DMS153 treated with DMSO at 0.1 percent for 48 hours (cell line): ENCODE results near the gene DOC2A.

Experiments used
- DNase-seq: peaks from one replicate; lab custom pipeline; 2025; ENCODE audit not compliant: unreplicated experiment; lab: John Stamatoyannopoulos, UW

DOC2A gene

DNA sequence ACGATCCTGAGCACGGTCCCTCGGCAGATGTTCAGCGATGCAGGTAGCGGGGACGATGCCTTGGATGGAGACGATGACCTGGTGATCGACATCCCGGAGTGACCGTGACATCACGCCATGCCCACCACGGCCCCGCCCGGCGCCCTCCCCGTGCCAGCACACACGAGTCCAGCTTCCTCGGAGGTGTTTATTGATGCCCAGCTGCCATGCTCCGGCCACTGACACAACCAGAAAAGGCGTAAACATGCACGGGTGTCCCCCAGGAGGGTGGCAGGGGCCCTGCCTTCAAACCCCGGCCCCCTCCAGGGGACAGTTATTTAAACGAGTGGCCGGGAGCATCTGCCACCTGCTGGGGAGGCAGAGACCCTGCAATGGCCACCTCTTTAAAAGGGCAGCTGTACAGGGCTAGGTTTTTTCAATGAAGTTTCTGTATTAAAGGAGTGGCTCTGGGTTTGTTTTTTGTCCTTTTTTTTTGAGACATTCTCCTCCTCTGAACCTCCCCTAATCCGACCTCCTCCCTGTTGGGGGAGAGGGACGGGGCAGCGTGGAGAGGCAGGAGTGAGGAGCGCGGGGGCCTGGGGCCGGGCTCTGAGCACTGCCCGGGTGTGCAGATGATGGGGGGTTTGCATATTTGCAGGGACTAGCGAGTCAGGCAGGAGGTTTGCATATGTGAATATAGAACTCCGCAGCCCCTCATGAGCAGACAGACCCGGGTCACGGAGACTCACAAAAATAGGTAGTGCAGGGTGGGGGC is 5.3 kb downstream of the DOC2A start:
- peak; percentile 9 for DNase-seq

DNA sequence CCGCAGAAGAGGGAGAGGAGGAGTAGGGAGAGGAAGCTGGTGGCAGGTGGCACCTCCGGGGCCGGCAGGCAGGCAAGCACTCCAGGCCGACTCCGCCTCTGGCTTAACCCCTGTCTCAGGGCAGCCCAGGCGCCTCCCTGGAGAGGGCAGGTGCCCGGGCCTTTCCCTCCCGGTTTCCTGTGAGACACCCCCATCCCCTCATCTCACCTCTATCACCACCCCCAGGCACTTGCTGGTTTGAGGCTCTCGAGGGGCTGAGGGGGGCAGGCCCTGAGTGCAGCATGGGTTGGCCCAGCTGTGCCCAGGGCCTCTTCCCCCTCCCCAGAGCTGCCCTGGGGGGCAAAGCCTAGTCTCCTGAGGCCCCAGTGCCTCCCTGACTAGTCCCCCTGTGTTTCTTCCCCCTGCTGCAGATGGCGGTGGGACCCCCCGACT is 6.0 kb downstream of the DOC2A start:
- DNase-seq, result peak; percentile 87

DNA sequence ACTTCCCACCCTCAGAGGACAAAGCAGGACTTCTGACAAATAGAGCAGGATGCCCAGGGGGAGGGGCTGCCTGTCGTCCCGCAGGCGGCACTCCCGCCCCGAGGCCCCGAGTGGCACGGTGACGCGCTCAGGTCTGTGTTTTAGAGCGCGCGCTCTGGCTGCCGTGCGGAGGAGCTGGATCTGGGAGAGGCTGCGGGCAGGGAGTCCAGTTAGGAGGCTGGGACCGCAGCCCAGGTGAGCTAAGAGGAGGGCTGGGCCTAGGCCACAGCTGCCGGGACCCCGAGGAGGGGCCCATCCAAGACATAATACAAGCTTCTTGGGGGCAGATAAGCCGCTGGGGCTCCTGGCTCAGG is 6.4 kb downstream of the DOC2A start:
- DNase-seq, result peak; percentile 62

DNA sequence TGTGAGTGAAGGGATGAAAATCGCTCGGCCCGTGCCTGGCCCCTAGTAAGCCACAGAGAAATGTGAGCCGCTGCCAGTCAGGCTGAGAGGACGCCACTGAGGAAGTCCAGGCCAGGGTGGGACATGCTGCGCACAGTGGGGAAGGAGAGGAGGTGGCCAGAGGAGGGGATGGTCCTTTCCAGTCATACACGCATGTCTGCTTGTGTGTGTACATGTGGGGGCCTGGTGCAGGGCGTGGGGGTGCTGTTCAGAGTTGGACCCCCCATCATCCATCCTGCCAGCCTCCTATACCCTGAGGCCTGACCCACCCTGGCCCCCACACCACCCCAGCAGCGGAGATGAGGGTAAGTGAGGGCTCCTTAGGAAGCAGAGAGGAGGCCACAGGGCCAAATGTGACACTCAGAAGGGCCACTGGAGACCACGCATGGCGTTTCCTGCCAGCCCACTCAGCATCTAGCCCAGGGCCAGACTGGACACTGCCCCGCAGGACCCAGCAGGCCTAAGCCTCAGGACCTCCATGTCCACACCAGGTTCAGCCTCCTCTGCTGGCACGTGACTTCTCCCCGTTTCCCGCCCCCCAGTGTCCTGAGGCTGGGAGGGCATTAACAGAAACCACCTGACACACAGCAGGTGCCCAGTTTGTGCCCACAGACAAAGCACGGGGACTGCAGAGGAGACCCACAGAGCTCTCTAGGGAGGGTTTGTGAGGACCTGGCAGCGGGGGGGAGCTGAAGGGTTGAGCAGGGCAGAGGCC is 7.0 kb downstream of the DOC2A start:
- DNase-seq, result no peak

DNA sequence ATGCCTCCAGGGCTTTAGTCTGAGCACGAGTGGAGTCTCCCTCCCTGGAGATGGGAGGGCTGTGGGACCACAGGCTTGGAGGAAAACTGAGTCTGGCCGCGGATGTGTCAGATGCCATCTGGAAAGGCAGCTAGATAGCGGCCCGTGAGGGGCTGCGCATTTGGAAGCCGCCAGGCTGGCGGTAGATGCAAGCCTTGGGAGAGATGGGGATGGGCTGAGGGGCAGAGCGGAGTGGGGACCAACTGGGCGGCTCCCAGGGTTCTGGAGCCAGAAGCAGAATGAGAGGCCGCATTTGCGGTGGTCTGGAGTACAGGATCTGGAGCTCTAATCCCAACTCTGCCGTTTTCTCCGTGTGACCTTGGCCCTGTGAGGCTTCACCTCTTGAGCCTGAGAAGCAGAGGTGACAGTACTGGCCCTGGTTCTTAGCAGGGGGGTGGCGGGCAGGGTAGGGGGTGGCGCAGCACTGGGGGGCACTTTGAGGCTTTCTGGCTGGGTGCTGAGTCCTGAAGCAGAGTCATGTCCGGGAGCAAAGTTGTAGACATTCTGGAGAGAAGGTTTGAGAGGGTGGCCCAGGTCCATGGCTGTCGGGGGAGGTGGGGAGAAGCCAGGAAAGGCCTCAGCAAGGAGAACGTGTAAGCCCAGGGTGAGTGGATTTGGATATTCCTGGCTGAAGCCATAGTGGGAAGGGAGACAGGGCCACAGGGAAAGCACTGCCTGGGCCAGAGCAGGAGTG is 8.0 kb downstream of the DOC2A start:
- no peak for DNase-seq

DNA sequence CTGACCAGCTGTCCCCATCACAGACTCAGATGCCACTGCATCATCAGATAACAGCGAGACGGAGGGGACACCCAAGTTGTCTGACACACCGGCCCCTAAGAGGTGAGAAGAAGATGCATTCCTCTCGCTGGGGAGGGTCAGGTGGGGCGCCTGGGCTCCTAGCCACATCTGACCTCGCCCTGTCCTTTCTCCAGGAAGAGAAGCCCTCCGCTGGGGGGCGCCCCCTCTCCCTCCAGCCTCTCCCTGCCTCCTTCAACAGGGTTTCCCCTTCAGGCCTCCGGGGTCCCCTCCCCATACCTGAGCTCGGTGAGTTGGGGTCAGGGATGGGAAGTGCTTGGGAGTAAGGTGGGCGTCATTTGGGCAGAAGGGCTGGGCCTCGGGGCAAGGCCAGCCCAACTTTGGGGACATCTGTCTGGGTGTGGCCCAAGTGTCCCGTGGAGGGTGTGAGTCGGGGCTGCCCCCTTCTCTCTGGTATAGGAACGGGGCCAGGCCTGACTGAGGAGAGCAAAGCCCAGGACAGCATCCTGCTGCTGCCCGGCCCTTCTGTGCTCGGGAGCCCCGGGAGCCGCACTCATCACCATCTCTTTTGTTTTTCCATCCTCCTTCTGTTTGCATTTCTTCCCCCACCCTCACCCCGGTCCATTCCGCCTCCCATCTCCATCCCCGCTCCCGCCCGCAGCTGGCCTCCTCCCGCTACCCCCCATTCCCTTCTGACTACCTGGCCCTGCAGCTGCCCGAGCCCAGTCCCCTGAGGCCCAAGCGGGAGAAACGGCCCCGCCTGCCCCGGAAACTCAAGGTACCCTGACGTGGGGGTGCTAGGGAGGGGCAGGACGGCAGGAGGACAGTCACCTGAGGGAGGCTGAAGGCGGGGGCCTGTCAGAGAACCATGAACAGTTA is 9.8 kb downstream of the DOC2A start:
- DNase-seq, result no peak

DNA sequence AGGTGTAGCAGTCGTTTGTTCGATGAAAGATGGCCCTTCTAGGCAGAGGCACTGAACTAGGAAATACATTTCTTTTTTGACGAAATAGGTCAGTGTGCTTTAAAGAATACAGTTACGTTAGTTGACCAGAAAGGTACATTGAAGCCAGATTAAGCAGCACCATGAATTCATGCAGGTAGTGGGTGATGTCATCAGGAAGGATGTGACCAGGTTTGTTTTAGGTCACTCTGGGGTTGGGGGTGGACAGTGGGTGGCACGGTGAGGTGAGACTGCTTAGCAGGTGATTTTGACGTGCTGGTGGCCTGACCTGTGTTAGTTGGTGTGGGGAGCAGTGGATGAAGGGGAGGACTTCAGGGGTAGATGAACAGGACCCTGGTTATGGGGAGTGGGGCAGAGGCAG is 11.2 kb downstream of the DOC2A start:
- DNase-seq, result no peak

DNA sequence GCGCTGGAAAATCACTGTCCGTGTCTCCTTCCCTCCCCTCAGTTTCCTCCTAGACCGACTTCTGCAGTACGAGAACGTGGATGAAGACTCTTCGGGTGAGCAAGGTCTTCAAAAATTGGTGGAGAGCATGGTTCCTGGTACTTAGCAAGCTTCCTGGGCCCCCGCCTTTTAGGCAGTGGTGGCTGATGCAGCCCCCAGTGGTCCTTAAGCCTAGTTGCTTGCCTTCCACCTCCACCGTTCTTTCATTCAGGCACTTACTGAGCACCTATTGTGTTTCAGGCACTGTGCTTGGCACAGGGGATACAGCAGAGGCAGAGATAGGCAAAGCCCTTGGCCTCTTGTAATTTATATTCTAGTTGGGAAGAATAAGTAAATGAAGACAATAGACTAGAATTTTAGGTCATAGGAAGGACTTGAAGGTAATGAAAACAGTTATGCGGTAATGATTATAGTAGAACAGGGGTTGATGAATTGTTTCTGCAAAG is 14.0 kb downstream of the DOC2A start:
- DNase-seq, result no peak

DNA sequence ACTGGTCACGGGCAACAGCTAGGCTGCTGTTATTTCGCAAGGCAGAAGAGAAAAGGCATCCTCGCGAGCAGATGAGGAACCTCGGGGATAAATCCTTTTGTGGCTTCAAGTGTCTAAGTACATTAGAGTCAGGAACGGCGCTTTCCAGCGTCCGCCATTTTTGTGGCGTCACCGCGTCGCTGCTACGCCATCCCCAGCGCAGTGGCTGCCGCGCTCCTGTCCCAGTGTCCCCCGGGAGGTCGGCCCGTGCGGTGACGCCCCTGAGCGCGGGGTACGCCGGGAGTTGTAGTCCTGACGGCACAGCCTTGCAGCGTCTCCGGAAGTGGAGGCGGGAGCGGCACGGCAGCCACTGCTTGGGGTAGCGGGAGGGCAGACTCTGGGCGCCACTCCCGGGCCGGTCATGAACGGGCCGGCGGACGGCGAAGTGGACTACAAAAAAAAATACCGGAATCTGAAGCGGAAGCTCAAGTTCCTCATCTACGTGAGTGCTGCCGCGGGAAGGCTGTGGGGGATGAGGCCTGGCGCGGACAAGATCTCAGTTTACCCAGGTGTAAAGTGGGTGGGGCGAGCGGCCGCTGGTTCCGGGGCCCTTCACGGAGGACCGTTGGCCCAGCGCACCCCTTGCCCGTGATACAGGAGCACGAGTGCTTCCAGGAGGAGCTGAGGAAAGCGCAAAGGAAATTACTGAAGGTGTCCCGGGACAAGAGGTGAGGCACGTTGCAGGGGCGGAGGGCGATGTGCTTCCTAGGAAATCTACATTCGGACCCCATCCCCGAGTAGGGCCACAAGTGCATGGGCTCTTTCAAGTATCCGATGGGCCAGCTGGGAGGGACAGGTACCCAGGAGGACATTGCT is 14.7 kb downstream of the DOC2A start, which contains the start of gene INO80E:
TSS of gene INO80E (plus strand) at position 331 of the 855 bp plus-strand sequence. CDS start at position 401, 70 bp downstream.
- peak; percentile 91 for DNase-seq

DNA sequence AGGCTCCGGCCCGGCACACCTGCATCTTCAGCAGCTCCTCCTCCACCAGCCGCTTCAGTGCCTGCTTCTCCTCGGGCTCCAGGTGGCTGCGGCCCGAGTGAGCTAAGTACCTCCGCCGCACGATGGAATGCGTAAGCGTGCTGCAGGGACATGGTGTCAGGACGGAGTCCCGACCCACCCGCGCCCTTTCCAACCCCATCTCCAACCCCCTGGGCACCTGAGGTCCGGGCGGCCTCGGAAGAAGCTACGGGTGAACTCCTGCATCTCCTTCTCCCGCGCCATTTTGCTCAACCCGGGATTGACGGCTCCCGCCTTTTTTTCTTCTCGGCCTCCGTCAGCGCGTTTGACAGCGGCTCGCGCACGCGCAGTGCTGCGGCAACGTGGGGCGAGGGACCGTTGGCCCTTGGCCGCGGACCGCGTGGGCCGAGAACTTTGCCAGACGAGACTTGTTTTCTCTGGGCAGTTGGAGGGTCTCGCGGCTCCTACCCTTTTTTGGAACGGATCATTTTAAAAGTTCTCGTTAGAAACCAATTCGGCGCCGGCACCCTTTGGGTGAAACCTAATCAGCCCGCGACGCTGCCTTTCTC is 15.4 kb downstream of the DOC2A start, which contains the start of gene HIRIP3:
TSS of gene HIRIP3 (minus strand) at position 294 of the 587 bp plus-strand sequence. CDS start at position 282, 12 bp downstream.
- DNase-seq, result peak; percentile 55

DNA sequence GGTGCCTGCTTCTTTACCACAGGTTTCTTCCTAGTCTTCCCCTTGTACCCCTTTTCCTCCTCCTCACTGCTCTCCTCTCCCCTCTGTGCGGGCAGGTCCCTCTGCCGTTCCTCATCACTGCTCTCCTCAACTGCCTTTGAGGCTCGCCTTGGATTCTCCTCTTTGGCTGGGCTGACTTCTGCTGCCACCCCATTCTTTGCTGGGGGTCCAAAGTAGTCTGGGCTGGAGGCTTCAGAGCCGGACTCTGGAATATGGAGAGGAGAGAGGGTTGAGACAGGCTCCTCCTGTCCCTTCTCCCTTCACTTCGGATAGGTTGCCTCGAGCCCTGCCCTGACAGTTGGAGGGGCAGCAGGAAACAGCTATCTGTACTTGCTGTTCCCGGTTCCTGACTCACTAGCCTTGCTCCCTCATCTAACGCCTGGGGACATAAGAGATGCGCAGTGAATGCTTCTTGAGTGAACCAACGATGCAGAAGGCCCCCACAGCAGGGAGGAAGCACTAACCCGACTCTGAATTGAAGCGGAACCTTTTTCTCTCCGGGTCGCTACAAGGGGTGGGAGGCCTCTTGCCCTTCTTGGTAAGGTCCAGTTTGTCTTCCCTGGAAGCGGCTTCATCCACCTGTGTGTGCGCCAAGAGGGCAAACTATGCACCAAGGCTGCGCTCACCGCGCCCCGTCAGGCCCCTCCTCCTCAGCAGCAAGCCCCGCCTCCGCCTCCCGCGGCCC is 16.1 kb downstream of the DOC2A start:
- no peak for DNase-seq

DNA sequence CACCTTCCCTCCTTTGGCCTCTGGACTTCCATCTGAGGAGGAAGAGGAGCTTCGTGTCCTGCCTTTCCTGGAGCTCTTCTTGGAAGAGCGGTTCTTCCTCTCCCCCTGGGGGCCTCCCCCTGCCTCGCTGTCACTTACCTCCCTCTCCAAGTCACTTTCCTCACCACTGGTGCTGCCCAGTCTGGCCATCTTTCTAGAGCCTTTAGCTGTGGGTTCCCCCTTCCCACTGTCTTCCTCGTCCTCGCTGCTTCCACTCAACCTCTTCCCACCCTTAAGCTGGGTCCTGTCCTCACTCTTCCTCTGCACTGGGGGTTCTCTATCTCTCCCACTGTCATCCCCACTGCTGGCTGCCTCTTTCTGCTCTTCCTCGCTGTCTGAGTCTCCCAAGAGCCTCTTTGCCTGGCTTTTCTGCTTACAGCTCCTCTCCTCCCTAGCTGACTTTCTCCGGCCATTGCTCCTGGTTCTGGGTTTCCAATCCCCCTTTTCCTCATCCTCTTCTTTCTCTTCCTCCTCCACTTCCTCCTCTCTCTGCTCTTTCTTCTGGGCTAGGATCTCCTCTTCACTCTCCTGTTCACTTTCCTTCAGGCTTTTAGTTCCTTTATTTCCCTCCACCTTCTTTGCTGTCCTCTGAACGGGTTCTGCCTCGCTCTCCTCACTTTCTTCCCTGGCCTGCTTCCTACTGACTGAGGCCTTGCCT is 16.8 kb downstream of the DOC2A start:
- no peak for DNase-seq

DNA sequence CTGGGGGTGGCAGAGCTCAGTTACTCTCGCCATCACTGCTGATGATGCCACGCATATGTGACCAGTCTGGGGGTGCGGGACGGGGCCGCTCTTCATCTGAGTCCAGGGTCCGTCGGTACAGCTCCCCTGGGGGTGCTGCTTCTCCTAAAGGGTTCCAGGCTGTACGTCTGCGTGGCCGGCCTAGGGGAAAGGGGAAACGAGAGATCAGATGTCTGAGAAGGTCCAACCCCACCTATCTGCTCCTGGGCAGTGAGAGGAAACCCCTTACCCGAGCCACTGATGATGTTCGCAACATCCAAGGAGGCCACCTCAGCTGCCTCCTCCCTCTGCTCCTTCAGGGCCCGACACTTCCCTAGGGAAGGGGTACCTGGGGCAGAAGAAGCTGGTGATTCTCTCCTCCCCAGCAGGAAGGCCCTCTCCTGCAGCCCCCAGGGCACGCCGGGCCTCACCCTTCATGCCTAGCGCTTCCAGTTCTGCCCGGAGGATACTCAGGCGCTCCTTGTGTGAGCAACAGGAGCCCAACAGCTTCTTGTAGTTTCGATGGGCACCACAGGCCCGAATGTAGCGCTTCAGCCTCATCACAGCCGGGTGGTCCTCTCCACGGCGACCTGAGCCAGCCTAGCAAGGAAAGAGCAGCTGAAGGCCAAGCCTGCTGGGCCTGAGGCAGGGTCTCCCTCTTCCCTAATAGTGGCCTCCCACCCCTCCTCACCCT is 17.5 kb downstream of the DOC2A start:
- DNase-seq, result no peak

DNA sequence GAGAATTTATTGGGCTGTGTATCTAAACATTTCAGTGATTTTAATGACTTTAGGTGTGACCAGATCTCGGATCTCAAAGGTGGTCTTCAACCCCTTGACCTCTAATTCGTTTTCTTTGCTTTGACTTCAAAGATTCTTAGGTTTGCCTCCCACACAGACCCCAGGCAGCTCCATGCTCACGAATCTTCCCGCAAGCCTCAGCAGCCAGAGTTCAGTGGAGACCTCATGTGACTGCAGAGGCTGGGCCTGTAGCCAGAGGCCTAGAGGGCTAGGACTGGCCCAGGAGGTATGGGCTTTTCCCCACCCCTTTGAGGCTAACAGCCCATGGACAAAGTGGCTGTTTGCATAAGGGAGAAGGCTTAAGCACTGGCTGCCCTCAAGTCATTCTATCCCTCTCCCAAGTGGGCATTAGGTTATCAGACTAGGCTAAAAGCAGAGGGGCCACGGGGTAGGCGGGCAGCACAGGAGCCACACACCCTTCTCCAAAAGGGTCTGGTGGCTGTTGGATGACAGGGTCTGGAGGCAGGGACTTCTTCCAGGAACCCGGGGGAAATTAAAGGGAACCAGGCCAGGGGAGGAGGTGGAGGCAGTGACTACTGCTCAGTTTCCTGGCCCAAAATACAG is 18.4 kb downstream of the DOC2A start:
- no peak for DNase-seq

DNA sequence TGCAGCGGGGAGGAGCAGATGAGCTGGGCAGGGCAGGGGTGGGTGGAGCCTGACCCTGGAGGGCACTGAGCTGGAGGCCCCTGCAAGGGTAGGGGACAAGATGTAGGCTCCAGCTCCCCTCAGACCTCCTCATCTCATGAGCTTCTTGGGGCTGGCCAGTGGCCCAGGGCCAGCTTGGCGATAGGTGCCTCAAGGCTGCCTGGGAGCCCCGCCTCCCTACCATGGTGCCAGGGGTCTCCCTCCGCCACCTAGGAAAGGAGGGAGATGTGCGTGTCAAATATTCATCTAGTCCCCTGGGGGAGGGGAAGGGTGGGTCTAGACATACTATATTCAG is 19.3 kb downstream of the DOC2A start:
- no peak for DNase-seq

DNA sequence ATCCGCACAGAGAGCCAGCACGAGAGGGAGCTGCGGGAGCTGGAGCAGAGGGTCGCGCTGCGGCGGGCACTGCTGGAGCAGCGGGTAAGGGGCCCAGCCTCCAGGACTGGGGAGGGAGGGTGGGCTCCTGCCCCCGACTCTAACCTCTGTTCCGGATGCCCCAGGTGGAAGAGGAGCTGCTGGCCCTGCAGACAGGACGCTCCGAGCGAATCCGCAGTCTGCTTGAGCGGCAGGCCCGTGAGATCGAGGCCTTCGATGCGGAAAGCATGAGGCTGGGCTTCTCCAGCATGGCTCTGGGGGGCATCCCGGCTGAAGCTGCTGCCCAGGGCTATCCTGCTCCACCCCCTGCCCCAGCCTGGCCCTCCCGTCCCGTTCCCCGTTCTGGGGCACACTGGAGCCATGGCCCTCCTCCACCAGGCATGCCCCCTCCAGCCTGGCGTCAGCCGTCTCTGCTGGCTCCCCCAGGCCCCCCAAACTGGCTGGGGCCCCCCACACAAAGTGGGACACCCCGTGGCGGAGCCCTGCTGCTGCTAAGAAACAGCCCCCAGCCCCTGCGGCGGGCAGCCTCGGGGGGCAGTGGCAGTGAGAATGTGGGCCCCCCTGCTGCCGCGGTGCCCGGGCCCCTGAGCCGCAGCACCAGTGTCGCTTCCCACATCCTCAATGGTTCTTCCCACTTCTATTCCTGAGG is 19.8 kb downstream of the DOC2A start:
- no peak for DNase-seq
